RKO (cell line): ENCODE results near the gene PDIA5.
"Not testable (repeated sequence)": the region's sequence is repeated elsewhere in the genome, so short reads cannot be mapped to it uniquely, and the experiment has no call there.

Source experiments
- DNase-seq: peaks from one replicate; pipeline ENCODE4 v3.0.0-alpha.2; 2016; ENCODE audit warnings: low spot score

PDIA5 gene

GRCh38 chr3:123150449-123151215 lies 83.8 kb downstream of the PDIA5 start:
- no peak for DNase-seq

- no peak for DNase-seq
Observed at GRCh38 chr3:123151251-123151705, 84.5 kb downstream of the PDIA5 start.

GRCh38 chr3:123151853-123152420 lies 85.1 kb downstream of the PDIA5 start:
- DNase-seq = not testable (repeated sequence)

GRCh38 chr3:123152687-123153086 lies 85.9 kb downstream of the PDIA5 start:
- DNase-seq = no peak

GRCh38 chr3:123153125-123154019 lies 86.5 kb downstream of the PDIA5 start:
- no peak for DNase-seq

- DNase-seq = no peak
Observed at GRCh38 chr3:123154020-123154985, 87.5 kb downstream of the PDIA5 start.

- DNase-seq = no peak
Observed at GRCh38 chr3:123155471-123156011, 88.7 kb downstream of the PDIA5 start.

GRCh38 chr3:123156276-123156995 lies 89.6 kb downstream of the PDIA5 start:
- no peak for DNase-seq

GRCh38 chr3:123157209-123157597 lies 90.4 kb downstream of the PDIA5 start:
- DNase-seq = no peak

GRCh38 chr3:123157598-123158287 lies 90.9 kb downstream of the PDIA5 start:
- DNase-seq = no peak

GRCh38 chr3:123158330-123158729 lies 91.5 kb downstream of the PDIA5 start:
- no peak for DNase-seq

GRCh38 chr3:123158899-123159390 lies 92.1 kb downstream of the PDIA5 start:
- DNase-seq = no peak

- no peak for DNase-seq
Observed at GRCh38 chr3:123159926-123160635, 93.3 kb downstream of the PDIA5 start.

GRCh38 chr3:123161167-123161566 lies 94.3 kb downstream of the PDIA5 start:
- DNase-seq = no peak

GRCh38 chr3:123163141-123163540 lies 96.3 kb downstream of the PDIA5 start:
- no peak for DNase-seq

GRCh38 chr3:123165163-123165562 lies 98.3 kb downstream of the PDIA5 start:
- no peak for DNase-seq

GRCh38 chr3:123167686-123168085 lies 100.9 kb downstream of the PDIA5 start:
- DNase-seq = no peak

GRCh38 chr3:123168122-123168521 lies 101.3 kb downstream of the PDIA5 start:
- DNase-seq = no peak

GRCh38 chr3:123168605-123169004 lies 101.8 kb downstream of the PDIA5 start:
- no peak for DNase-seq
